ENCODE measurements around the gene GNB1L. TPM values are rescaled to one million over a fixed set of nuclear protein-coding genes. Genes with fewer than 3 reads are reported as not detected.
"Not testable (repeated sequence)": the region's sequence is repeated elsewhere in the genome, so short reads cannot be mapped to it uniquely, and the experiment has no call there.

GNB1L gene
- total RNA-seq, 1 donor from 2014 or later = 7.8 TPM

DNA sequence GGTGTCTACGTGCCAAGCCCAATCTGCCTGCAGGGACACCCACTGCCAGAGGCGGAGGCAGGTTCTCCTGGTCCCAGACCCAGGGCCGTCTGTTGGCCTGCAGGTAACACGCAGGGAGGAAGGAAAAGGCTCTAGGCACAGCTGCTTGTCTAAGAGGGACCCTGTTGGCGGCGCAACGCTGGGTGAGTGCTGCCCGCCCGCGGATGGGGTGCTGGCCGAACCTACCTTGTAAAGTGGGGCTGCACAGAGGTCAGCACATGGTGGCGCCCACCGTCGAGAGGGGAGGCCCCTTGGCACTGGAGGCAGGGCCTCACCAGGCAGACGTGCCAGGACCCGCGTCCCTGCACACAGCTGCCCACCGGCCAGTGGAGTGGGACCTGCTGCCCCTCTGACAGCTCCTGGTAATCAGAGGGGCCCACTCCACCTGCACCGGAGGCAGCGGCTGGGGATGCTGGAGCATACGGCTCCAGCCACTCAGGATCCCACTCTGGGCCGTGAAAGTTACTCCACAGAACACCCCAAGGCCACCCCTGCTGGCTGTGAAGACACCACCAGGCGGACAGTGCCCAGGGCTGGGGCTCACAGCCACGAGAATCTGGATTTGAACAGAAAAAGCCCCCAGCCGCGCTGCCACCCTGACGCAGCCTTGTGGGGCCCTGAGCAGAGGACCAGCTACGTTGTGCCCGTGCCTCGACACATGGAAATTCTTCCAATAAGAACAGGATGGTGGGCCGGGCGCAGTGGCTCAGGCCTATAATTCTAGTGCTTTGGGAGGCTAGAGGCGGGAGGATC is 70.1 kb downstream of the GNB1L start:
- H3K4me3 ChIP-seq = no peak overlapping the region
- no peaks in the 10 kb centered on the region for H3K27me3 ChIP-seq
- no peaks in the 10 kb centered on the region for H3K9me3 ChIP-seq
- H3K27ac ChIP-seq = no peak overlapping the region
- H3K4me1 ChIP-seq = no peaks in the 10 kb centered on the region
- TF ChIP-seq CTCF (IDR thresholded peaks at IDR 0.05) = no peak
- ATAC-seq (no peak), DNase-seq (no peak)
- intact Hi-C loops (cut with DNase I) = no loop called here
- no peaks in the 10 kb centered on the region for H3K36me3 ChIP-seq

DNA sequence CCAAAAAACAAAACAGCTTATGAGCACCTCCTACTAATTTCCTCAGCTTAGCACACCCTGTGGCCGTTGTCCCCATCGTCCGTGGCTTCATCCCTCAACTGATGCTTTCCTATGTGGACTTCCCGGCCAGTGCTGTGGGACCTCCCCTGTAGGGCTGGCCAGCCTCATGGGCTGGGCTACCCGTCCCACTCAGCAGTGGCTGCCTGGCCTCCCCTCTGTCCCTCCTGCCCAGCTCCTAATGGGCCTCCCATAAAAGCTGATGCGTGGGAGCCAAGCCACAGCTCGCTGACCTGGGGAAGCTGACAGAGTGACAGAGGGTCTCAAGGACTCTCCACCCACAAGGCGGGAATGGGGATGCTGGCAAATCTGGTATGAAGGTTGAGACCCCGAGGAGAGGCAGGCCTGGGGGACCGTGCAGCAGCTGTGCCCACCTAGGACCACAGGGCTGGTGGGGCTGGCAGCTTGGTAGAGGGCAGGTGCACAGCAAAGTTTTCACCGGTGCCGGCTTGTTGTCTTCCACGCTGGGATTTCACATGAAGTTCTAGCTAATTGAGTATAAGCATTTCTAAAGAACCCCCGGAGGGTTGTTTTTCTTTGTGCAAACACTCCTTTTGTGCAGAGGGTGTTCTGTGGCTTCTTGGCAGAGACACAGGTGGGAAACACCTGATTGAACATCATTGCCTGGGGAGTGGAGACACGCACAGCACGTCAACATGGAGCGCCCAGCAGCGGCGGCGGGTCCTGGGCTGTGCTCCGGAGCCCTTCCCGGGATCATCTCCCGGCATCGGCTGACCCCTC is 70.9 kb downstream of the GNB1L start:
- TF ChIP-seq CTCF (IDR thresholded peaks at IDR 0.05) = no peak
- no peaks in the 10 kb centered on the region for H3K9me3 ChIP-seq
- no peak for DNase-seq
- H3K4me1 ChIP-seq = no peaks in the 10 kb centered on the region
- H3K27ac ChIP-seq = no peak overlapping the region
- intact Hi-C loops (cut with DNase I) = no loop called here
- no peak overlapping the region for H3K4me3 ChIP-seq
- no peaks in the 10 kb centered on the region for H3K36me3 ChIP-seq
- ATAC-seq = no peak
- H3K27me3 ChIP-seq = no peaks in the 10 kb centered on the region

DNA sequence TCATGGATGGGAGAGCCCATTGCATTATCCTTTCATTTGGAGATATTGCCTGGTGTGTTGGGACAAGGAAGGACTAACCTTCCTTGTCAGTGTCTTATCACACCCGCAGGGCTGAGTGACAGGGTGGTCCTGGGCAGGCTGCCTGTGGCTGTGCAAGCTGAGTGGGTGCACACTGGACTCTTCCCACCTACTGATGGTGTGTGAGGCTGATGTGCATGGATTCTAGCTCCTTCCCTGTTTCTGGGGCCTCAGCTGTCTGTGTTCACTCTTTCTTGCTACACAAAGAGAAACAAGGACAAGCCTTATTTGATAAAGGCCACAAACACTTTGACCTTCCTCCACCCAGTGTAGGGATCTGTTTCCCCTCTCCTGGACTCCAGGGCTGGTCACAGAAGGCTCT is 72.1 kb downstream of the GNB1L start:
- H3K4me1 ChIP-seq = no peaks in the 10 kb centered on the region
- no peak for ATAC-seq
- no peak for TF ChIP-seq CTCF (IDR thresholded peaks at IDR 0.05)

DNA sequence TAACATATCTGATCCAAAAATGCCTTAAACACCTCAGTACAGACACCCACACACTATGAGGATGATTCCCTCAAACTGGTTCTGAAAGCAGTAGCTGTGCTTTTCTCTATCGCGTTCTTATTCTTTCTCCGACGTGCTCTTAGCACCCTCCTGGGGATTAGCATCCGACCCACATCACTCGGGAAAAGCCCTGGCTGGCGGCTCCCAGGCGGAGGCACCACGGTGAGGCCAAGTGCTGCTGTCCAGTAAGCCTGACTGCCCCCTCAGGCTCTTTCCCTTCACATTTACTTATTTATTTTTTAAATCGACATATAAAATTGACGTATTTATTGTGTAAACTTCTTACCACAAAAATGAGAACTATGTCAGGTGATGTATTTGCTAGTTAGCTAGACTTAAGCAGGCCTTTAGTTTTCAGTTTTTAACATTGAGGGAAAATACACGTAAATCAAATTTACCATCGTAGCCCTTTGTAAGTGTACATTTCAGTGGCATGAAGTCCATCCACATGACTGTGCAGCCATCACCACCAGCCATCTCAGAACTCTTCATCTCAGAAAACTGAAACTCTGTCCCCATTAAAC is 74.9 kb downstream of the GNB1L start:
- peaks cover 9% of the 10 kb centered on the region for H3K27me3 ChIP-seq
- no peaks in the 10 kb centered on the region for H3K9me3 ChIP-seq
- intact Hi-C loops (cut with DNase I) = no loop called here
- no peak for ATAC-seq
- H3K4me1 ChIP-seq = no peaks in the 10 kb centered on the region
- no peak for TF ChIP-seq CTCF (IDR thresholded peaks at IDR 0.05)
- no peak overlapping the region for H3K4me3 ChIP-seq
- no peaks in the 10 kb centered on the region for H3K36me3 ChIP-seq
- DNase-seq = no peak
- H3K27ac ChIP-seq = no peak overlapping the region

More for the DNA sequence above, 72.1 kb downstream of the GNB1L start:
- Histone ChIP-seq H3K9me3 (no peaks in the 10 kb centered on the region), H3K36me3 (no peaks in the 10 kb centered on the region), H3K27ac (no peak overlapping the region), H3K4me3 (no peak overlapping the region), H3K27me3 (no peaks in the 10 kb centered on the region)
- no peak for DNase-seq
- intact Hi-C loops (cut with DNase I) = no loop called here

DNA sequence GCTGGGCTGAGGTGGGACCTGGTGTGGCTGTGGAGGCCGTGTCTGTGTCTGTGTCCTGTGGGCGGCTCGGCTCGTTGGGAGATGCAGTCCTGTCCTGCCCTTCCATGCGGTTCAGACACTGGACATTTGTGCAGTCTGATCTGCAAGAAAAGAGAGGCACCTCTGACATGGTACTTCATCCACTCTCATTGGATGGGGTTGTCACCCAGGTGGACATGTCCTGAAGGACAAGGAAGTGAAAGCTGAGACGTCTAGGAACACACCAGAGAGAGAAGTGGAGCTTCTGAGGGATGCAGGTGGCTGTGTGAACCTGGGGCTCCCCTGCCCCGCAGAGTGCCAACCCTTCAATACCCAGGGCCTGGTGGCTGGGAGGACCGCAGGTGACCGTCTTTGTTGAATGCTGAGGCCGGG is 75.7 kb downstream of the GNB1L start:
- no peaks in the 10 kb centered on the region for H3K9me3 ChIP-seq
- TF ChIP-seq CTCF (IDR thresholded peaks at IDR 0.05) = no peak
- H3K4me1 ChIP-seq = no peaks in the 10 kb centered on the region
- no peak for ATAC-seq
- H3K27me3 ChIP-seq = peaks cover 12% of the 10 kb centered on the region
- H3K4me3 ChIP-seq = no peak overlapping the region
- intact Hi-C loops (cut with DNase I) = no loop called here
- no peak overlapping the region for H3K27ac ChIP-seq
- DNase-seq = no peak
- no peaks in the 10 kb centered on the region for H3K36me3 ChIP-seq

DNA sequence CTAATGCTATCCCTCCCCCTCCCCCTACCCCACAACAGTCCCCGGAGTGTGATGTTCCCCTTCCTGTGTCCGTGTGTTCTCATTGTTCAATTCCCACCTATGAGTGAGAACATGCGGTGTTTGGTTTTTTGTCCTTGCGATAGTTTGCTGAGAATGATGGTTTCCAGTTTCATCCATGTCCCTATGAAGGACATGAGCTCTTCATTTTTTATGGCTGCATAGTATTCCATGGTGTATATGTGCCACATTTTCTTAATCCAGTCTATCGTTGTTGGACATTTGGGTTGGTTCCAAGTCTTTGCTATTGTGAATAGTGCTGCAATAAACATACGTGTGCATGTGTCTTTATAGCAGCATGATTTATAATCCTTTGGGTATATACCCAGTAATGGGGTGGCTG is 77.5 kb downstream of the GNB1L start:
- H3K9me3 ChIP-seq; H3K27ac ChIP-seq; H3K4me1 ChIP-seq; H3K4me3 ChIP-seq; intact Hi-C loops (cut with DNase I); ATAC-seq; H3K36me3 ChIP-seq; DNase-seq: not testable (repeated sequence)
- H3K27me3 ChIP-seq = peaks cover 19% of the 10 kb centered on the region

Measured in upper lobe of right lung (tissue), 1 donor.